Measurements from ENCODE around the gene IRF2BPL. TPM values are rescaled to one million over a fixed set of nuclear protein-coding genes. Genes with fewer than 3 reads are reported as not detected.
A peak's percentile ranks its signal among the peaks of the same experiment; 100 is the strongest.
"Not testable (repeated sequence)": the region's sequence is repeated elsewhere in the genome, so short reads cannot be mapped to it uniquely, and the experiment has no call there.

IRF2BPL gene
- total RNA-seq, 1 experiment from 2014 or later = 56.7 TPM

DNA sequence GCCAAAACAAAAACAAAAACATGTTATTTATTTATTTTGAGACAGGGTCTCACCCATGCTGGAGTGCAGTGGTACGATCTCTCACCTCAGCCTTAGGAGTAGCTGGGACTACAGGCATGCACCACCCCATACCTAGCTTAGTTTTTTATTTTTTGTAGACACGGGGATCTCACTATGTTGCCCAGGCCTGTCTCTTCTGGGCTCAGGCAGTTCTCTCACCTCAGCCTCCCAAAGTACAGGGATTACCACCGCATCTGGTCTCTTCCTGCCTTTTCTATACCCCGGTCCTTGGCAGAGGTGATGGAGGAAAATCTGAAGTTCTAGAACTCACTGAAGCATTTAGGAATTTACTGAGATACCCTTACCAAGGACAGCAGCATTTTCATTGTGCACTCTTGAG, 6.8 kb upstream of the IRF2BPL start:
- DNase-seq (ENCODE audit: low read depth) = no peak

DNA sequence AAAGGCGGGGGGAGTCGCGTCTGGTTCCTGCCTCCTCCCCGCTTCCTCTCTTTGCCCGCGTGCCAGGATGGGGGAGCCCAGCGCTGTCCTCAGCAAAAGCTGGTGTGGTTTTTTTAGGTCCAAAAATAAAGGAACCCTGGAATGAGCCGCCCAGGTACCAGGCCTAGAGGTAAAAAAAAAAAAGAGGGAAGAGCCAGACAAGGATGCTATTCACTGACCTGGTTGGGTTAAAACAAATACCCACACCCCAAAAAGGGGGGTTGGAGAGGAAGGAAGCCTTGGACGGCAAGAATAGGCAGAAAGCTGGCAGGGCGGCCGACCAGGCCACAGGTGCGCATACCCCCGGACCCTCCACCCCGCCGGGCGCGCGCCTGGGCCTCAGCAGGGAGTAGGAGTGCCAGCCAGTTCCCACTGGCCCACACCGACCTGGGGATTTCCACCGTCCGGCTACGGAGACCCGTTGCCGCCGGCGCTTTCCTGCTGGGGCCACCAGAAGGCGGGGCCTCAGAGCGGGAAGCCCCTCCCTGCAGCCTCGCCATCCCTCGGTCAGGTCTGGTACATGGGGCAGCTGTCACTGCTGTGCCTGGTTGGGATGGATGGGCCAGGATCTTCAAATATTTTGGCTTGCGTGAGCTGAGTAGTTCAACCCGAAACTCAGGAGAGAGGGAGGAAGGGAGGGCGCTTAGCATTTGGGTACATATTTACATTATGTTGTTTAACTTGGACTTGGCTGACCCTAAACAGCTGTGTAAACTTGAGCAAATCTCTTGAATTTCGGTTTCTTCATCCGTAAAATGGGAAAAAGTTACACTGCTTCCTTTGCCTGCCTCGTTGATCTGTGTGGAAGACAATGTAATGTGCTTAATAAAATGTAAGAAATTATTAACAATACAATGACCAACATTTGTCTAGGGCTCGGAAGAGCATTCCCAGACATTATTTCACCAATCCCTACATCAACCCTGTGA, 5.4 kb upstream of the IRF2BPL start:
- DNase-seq (ENCODE audit: low read depth) = peak; percentile 97

DNA sequence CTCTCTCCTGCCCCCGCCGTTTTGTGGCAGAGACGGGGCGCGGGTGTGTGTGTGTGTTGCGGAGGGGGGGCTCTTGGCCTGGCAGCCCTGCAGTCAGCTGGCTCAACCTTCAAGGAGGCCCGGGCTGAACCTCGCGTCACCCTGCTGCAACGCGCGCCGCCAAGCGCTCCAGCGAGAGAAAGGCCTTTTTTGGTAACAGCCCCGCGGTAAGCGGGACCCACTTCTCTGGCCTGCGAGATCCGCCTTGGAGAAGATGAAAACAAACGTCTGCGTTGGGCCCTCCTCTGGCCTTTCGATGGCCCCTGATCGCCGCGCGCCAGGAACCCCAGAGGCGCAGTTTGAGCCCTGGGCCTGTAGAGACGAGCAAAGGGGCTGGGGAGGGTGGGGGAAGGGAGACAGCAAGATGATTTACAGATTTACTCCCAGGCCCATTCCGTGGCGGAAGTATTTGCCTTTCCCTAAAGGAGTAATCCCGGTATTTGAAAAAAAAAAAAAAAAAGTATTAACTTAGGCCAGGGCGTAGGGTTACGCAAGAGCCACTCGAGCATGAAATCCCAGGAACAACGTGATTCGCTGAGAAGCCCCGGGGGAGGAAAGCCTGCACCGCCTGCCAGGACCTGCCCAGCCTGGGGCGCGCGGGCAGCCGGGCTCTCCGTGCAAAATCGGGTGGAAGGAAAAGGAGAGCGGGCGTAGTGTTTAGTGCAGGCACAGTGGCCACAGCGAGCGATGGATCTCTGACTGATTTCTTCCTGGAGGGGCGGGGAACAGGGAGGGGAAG, 4.5 kb upstream of the IRF2BPL start:
- peak; percentile 98 for DNase-seq (ENCODE audit: low read depth)

DNA sequence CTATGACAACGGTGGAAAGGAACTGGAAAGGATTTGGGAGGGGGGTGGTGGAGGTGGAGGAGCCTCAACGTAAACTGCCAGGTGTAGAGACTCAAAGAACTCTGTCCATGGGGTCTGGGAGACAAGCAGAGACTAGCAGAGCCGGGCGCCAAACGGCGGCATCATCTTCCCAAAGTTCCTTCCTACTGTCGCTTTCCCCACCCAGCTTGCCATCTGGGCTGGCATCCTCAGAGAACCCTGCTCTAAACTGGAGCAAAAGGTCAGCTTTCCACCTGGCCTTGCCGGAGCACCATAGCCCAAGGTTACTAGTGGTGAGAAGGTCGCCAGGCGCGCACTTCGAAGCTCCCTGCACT, 4.0 kb upstream of the IRF2BPL start:
- DNase-seq (ENCODE audit: low read depth) = no peak

DNA sequence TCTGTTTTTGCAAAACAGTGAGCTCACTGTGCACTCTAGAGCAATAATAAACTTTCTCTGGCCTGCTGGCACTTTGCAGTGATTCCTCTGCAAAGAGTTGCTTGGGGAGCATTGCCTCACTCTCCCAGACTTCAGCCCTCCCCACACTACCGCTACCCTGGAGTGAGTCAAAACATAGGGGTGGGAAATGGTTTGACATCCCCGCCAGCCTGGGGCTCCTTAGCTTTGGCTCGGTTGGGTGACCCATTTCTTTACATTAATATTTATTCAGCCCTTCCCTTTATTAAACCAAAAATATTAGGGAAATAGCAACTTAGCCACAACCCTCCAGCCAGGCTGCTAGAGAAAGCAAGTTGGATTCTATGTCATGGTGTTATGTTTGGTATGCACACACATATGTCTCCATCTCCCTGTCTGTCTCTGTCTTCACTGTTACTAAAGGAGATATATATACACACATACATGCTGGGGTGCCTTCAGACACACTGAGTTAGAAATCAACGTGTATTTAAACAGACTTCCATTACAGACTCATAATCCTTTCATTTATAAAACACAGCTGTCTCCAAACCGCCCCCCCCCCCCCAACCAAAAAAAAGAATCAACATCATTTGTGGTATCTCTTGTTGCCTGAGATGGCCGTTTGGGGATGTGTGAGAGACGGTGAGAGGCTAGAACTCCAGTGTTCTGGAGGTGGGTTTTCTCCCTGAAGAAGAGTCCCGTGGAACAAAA, 3.4 kb upstream of the IRF2BPL start:
- DNase-seq (ENCODE audit: low read depth) = no peak

DNA sequence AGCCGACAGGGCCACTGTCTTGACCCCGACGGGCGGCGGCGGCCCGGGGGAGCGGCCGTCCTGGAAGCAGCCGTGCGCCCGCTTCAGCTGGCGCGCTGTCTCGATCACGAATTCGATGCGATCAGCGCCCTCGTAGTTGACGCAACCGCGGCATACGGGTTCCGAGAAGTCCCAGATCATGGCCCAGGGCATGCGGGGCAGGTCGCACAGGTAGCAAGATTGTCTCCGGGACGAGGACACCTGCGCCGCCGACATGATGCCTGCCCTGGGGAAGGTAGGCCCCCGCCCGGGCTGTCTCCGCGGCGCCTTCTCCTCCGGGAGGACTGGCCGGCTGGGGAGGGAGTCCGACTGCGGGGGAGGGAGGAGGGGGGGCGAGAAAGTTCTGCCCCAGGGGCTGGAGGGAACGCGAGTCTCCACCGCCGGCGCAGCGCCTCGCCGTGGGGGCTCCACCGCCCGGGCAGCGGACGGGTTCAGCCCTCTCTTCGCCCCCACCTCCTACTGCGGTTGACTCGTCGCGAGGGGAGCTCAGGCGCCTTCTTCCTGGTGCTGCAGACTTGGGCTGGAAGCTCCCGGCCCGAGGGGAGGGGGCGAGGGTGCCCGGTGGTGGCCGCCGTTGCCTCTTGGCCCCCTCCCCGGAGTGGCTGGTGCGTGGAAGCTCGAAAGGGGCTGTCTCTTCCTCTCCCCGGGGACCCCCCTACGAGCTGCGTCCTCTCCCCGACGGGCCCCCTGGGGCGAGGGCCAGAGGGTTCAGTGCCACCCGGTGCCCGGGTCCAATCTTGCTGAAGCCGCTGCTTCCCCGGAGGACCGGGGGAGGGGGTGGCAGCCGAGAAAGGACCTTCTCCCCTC, 747 bp downstream of the IRF2BPL start:
- DNase-seq (ENCODE audit: low read depth) = peak; percentile 75

DNA sequence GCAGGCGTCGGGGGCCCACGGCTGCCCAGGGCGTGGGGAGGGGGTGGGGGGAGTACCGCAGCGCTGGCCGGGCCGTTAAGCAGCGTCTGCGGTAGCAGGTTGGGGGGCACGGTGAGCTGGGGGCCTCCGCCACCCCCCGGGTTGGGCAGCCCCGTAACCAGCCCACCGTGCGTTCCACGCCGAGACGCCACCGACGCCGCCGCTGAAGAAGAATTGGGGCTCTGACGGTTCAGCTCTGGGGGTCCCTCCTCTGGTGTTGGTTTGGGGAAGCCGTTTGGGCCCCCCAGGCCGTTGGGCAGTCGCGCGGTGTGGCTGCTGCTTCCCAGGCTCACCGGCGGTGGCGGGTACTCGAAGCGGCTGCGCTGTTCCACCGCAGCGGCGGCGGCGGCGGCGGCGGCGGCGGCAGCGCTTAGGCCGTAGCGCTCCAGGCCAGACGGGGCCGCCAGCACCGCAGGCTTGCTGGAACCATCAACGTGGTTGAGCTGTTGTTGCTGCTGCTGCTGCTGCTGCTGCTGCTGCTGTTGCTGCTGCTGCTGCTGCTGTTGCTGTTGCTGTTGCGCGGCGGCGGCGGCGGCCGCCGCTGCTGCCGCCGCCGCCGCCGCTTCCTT, 1.5 kb downstream of the IRF2BPL start:
- peak; percentile 63 for DNase-seq (ENCODE audit: low read depth)

DNA sequence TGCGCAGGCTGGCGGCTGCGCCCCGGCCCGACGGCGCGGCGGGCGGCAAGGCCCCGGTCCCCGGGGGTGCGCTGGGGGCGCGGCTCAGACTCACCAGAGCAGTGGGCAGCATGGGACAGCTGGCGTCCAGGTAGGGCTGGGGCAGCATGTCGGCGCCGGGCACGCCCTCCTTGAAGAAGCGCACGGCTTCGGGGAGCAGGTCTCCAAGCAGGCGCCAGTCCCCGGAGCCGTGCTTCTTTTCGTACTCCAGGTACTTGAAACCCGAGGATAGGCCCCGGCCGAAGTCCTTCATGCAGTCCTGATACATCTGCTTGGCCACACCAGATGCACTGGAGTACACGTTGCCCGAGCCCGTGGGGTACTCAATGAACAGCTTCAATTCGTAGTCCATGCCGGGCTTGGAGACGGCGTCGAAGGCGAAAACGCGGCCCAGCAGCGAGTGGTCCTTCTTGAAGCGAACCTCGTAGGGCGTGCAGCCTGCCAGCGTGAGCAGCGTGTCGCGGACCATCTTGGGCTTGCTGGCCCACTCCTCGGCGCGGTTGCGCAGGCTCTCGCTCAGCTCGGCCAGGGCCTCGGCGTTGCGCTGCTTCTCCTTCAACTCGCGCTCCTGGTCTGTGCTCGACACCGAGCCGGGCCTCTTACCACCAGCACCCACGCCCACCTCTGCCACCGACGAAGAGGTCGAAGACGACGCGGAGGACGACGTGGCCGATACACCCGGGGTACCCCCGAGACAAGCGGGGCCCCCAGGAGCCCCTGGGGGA, 2.2 kb downstream of the IRF2BPL start:
- DNase-seq (ENCODE audit: low read depth) = peak; percentile 58

DNA sequence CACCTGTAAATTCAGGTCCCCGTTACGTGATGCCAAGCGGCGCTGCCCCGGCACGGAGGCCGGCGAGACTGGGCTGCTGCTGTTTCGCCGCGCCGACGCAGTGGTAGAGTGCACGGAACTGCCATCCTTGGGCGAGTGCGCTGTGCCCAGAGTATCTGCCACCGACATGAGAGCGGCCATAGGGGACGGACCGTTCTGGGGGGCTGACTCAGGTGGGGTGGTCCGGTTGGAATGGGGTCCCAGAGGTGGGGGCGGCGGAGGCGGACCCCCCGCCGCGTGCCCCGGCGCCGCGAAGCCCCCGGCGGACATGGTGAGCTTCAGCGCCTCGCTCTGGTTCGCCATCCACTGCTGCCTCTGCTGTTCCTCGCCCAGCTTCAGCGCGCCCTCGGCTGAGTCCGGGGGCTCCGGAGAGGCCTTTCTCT, 2.8 kb downstream of the IRF2BPL start:
- no peak for DNase-seq (ENCODE audit: low read depth)

DNA sequence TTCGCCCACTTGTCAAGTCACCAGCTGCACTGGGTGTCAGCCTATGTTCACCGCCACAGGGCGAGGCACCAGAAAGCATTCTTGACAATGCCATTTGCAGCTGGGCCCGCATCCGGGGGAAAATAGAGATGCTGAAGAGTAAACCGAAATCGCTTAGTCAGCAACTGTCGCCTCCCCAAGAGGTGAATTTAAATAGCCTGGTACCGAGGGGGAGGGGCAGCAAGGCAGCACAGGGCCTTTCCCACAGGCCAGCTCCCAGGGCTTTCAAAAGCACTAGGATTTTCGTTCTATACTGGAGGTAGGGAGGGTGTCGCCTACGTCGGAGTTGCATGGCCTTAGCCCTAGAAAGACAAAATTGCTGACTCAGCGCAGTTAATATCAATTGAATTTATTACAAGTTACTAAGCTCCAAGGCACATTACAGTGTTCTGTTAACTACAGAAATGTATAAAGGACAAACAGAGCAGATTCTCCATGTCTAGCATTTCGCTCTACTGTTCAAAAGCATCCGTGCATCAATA, 4.3 kb downstream of the IRF2BPL start:
- DNase-seq (ENCODE audit: low read depth) = peak; percentile 61

DNA sequence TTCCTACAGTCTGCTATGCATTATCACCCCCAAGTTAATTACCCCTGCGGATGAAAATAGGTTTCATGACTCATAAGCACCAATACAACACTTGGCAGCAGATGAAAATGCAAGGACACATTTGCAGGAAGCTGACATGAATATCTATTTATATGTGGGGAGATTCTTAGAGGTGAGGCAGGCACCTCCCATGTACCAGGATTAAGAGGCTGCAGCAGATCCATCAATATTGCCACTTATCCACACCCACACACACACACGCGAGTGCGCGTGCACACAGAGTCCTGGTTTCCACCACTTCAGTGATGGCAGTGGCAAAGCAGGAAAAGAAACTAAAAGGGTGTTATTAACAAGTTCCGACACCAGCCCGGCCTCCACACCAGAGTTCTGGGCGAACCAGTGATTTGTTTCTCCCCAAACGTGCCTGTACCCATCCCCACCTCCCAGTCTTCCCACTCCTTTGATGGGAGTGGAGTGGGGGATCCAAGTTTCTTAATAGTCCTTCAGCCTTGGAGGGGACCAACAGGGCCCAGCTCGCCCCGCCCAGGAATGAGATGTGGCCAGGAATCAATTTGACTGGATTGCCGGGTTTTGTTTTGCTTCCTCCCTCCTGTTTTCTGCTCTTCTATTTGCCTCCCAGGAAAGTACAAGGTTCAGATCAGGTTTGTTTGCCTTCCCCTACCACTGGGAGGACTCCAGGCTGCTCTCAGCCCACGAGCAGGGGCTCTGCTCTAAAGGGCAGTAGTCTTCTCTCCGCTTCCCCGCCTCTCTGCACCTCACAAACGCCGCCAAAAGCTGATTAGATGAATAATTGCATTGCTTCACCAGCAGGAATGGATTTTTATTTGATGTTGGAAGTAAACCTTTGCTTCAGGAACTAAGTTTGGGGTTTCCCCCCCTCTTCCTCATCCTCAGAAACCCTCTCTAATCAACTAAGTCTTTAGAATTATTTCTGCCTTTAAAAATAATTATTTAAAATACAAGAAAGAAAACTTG, 5.2 kb downstream of the IRF2BPL start:
- DNase-seq (ENCODE audit: low read depth) = no peak

DNA sequence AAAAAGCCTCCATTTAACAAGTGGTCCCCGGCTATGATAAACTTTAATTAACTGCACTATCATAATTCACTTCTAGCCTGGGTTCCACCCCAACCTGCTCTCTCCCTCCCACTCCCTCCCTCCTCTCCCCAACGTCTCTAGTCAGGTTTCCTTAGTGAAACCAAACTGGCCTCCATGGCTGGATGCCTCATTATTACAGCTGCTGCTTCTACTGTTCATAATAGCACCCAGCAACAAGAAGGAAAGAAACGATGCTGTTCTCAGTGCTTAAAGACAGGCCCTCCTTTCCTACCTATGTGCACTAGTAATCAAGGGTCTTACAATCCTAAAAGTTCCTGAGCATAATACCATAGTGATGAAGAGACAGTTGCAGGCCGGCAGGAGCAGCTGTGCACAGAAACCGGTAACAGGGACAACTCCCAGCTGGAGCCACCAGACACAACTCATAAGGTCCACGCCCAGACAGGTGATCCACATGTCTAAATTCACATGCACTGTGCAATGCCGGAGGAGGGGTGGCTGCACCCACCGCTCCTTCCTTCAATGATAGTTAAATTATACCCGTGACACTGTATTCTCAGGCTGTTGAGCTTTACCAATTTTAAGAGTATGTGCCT, 6.2 kb downstream of the IRF2BPL start:
- DNase-seq (ENCODE audit: low read depth) = no peak

DNA sequence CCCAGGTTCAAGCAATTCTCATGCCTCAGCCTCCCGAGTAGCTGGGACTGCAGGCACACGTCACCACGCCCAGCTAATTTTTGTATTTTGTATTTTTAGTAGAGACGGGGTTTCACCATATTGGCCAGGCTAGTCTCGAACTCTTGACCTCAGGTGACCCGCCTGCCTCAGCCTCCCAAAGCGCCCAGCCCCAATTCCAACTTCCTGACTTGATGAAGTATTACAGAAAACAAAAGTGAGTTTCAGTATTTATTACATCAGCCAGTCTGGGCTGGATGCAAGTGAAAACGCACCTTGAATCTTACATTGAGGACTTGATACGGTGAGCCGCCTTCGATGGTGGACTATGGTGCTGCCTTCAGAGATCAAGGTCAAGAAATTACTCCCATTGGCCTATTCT, 7.1 kb downstream of the IRF2BPL start:
- not testable (repeated sequence) for DNase-seq (ENCODE audit: low read depth)

DNA sequence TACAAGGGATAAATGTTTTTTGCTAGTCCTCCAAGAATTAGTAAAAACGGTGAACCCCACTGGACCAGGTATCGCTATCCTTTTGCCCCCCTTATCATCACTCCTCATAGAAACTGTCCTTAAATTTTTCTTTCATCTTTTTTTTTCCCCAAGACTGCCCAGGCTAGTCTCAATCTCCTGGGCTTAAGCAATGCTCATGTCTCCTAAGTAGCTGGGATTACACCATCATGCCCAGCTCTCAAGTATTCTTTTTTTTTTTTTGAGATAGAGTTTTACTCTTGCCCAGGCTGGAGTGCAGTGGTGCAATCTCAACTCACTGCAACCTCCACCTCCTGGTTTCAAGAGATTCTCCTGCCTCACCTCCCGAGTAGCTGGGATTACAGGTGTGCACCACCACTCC, 9.7 kb downstream of the IRF2BPL start:
- DNase-seq (ENCODE audit: low read depth) = no peak

DNA sequence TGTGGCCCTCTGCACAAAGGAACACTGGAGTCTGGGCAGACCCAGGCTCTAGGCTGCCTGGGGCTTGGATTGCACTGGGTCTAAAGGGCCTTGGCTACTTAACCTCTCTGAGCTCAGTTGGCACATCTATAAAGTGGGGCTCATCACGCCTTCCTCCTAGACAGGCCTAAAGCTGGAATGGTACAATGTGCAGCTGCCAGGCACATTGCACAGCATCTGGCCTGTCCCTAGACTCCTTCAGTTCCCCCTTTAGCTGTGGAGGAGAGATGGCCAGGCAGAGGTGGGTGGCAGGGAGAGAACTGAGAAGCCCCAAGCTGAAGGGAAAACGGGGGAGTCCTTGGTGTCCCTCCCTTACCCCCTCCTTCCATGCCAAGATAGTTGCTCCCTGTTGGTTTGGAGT, 10.8 kb downstream of the IRF2BPL start:
- DNase-seq (ENCODE audit: low read depth) = no peak

DNA sequence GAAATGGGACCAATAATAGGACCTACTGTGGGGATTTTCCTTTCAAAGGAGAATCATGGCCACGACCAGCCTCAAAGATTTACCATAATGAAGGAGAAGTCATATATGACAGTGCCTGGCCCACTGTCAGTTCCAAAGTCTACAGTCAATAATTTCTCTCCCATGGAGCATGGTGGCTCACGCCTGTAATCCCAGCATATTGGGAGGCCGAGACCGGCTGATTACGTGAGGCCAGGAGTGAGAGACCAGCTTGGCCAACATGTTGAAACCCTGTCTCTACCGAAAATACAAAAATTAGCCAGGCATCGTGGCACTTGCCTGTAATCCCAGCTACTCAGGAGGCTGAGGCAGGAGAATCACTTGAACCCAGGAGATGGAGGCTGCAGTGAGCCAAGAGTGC, 13.8 kb downstream of the IRF2BPL start:
- DNase-seq (ENCODE audit: low read depth) = no peak

DNA sequence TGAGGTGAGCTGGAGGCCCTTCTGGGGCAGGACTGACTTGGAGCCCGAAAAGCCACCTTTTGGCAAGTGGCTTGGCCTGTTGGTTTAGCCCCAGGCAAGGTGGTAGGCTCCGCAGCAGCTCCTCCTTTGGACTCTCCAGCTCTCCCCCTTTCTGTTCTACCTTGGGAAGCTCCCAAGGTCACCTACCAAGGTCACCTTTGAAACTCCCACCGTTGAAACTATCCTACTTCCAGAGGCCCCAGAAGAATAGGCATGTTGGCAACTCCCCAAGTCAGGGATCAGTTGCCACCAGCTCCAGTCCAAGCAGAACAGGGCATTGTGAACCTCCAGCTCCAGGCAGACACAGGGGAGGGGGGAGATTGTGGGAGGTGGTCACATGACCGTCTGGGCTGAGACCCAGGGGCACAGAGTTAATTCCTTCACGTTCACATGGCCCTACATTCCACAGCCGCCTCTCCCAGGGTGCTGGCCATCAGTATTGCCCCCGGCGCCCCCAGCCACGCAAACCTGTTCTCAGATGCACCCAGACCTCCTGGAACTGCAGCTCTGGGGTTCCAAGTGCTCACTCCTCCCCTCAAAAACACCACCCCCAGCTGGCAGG, 14.4 kb downstream of the IRF2BPL start:
- DNase-seq (ENCODE audit: low read depth) = no peak

All from LHCN-M2 (cell line).